Astrocyte (in vitro differentiated cells and primary cell): ENCODE data around the gene SUPT16H. TPM values are rescaled to one million over a fixed set of nuclear protein-coding genes. Genes with fewer than 3 reads are reported as not detected.

ENCODE experiments used
- DNase-seq: peaks from one replicate; pipeline ENCODE4 v3.0.0-alpha.2; 2010; ENCODE audit warnings: low read depth
- FAIRE-seq: peaks from 2 replicates; lab custom pipeline; 2011; peaks lifted over from hg19 to GRCh38; lab: Jason Lieb, UNC
- H2AFZ ChIP-seq: 2 replicates; pipeline ENCODE4 v1.6.0; 2012; ENCODE audit warnings: low read depth, low read length, inconsistent platforms
- H3K27ac ChIP-seq: 2 replicates; pipeline ENCODE4 v1.5.1; 2011; ENCODE audit warnings: low read depth, low read length, inconsistent platforms
- H3K27me3 ChIP-seq: 2 replicates; pipeline ENCODE4 v1.6.0; 2011; ENCODE audit warnings: low read length, inconsistent platforms; ENCODE audit not compliant: insufficient read depth
- H3K36me3 ChIP-seq: 2 replicates; pipeline ENCODE4 v1.5.1; 2011; ENCODE audit warnings: low read length, inconsistent platforms; ENCODE audit not compliant: insufficient read depth
- H3K4me1 ChIP-seq: 2 replicates; pipeline ENCODE4 v1.5.1; 2011; ENCODE audit warnings: low read length, inconsistent platforms; ENCODE audit not compliant: insufficient read depth
- H3K4me2 ChIP-seq: 2 replicates; pipeline ENCODE4 v1.6.0; 2012; ENCODE audit warnings: low read length, inconsistent platforms
- H3K4me3 ChIP-seq: 2 replicates; pipeline ENCODE4 v1.5.1; 2011; ENCODE audit warnings: low read depth, mild to moderate bottlenecking, low read length, inconsistent platforms; ENCODE audit not compliant: insufficient read depth
- H3K79me2 ChIP-seq: 2 replicates; pipeline ENCODE4 v1.6.0; 2012; ENCODE audit warnings: mild to moderate bottlenecking, low read length, inconsistent platforms; ENCODE audit not compliant: insufficient read depth
- H3K9ac ChIP-seq: 2 replicates; pipeline ENCODE4 v1.6.0; 2012; ENCODE audit warnings: mild to moderate bottlenecking, low read length, inconsistent platforms
- H3K9me3 ChIP-seq: 2 replicates; pipeline ENCODE4 v1.5.1; 2012; ENCODE audit warnings: low read depth, mild to moderate bottlenecking, low read length, inconsistent platforms; ENCODE audit not compliant: insufficient read depth
- H4K20me1 ChIP-seq: 2 replicates; pipeline ENCODE4 v1.6.0; 2012; ENCODE audit warnings: low read length, inconsistent platforms; ENCODE audit not compliant: insufficient read depth
- H3K27ac Mint-ChIP-seq: one replicate; pipeline ENCODE4 v1.8.0; 2021; ENCODE audit warnings: mild to moderate bottlenecking, mixed read lengths; ENCODE audit not compliant: unreplicated experiment
- H3K27me3 Mint-ChIP-seq: one replicate; pipeline ENCODE4 v1.8.0; 2021; ENCODE audit warnings: low read depth, mixed read lengths; ENCODE audit not compliant: unreplicated experiment
- H3K36me3 Mint-ChIP-seq: one replicate; pipeline ENCODE4 v1.8.0; 2021; ENCODE audit warnings: low read depth, mixed read lengths; ENCODE audit not compliant: unreplicated experiment
- H3K4me1 Mint-ChIP-seq: one replicate; pipeline ENCODE4 v1.8.0; 2021; ENCODE audit warnings: low read depth, mixed read lengths; ENCODE audit not compliant: unreplicated experiment
- H3K4me3 Mint-ChIP-seq: one replicate; pipeline ENCODE4 v1.8.0; 2021; ENCODE audit warnings: mild to moderate bottlenecking, moderate library complexity, mixed read lengths; ENCODE audit not compliant: unreplicated experiment
- H3K9me3 Mint-ChIP-seq: one replicate; pipeline ENCODE4 v1.8.0; 2021; ENCODE audit warnings: mild to moderate bottlenecking, mixed read lengths; ENCODE audit not compliant: unreplicated experiment
- EZH2 ChIP-seq: IDR thresholded peaks from 2 replicates; pipeline ENCODE4 v1.6.1; 2012; ENCODE audit warnings: mild to moderate bottlenecking, low read length, inconsistent platforms; ENCODE audit not compliant: insufficient read depth
- total RNA-seq: library from RNA; stranded (reverse); gene quantifications from 2 replicates; pipeline ENCODE4 v1.2.1, GENCODE V29; 2021
- TF ChIP-seq, protein P1 (sequence below): IDR thresholded peaks from 2 replicates; pipeline ENCODE4 v1.5.1; 2011; ENCODE audit warnings: low read depth, mild to moderate bottlenecking, inconsistent platforms, low read length, moderate library complexity; ENCODE audit not compliant: insufficient read depth

SUPT16H gene
- total RNA-seq, 1 donor from 2014 or later = 74.3 TPM

DNA sequence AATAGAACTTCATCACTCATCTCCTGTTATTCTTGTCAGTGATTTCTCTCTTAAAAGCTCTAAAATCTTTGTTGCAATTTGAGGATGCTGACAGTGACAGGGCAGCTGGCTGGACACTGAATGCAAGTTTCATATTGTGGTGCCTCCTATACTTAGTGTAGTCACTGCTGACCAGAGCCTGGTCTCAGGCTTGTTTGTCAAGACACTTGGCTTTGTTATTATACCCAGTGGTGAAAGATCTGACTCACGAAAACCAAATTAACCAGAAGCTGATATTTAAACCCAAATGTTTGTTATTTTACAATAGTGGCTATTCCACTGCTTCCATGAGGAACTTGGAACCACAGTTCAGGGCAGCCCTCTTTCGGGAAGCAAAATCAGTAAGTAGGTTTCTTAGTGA, 61.1 kb downstream of the SUPT16H start:
- DNase-seq = no peak
- Histone ChIP-seq H4K20me1 (no peaks in the 10 kb centered on the region), H2AFZ (no peak overlapping the region), H3K9me3 (no peaks in the 10 kb centered on the region), H3K4me3 (no peak overlapping the region), H3K9ac (no peak overlapping the region), H3K36me3 (no peaks in the 10 kb centered on the region), H3K27ac (no peak overlapping the region), H3K4me2 (no peak overlapping the region), H3K79me2 (no peaks in the 10 kb centered on the region), H3K4me1 (no peaks in the 10 kb centered on the region), H3K27me3 (peaks cover 26% of the 10 kb centered on the region)
- TF ChIP-seq, protein P1, sequence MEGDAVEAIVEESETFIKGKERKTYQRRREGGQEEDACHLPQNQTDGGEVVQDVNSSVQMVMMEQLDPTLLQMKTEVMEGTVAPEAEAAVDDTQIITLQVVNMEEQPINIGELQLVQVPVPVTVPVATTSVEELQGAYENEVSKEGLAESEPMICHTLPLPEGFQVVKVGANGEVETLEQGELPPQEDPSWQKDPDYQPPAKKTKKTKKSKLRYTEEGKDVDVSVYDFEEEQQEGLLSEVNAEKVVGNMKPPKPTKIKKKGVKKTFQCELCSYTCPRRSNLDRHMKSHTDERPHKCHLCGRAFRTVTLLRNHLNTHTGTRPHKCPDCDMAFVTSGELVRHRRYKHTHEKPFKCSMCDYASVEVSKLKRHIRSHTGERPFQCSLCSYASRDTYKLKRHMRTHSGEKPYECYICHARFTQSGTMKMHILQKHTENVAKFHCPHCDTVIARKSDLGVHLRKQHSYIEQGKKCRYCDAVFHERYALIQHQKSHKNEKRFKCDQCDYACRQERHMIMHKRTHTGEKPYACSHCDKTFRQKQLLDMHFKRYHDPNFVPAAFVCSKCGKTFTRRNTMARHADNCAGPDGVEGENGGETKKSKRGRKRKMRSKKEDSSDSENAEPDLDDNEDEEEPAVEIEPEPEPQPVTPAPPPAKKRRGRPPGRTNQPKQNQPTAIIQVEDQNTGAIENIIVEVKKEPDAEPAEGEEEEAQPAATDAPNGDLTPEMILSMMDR = no peak
- no peak for TF ChIP-seq EZH2
- no peaks in the 10 kb centered on the region for H3K9me3 Mint-ChIP-seq
- peaks cover 27% of the 10 kb centered on the region for H3K27me3 Mint-ChIP-seq
- H3K27ac Mint-ChIP-seq = no peak overlapping the region
- H3K4me1 Mint-ChIP-seq = no peaks in the 10 kb centered on the region
- FAIRE-seq = no peak
- no peak overlapping the region for H3K4me3 Mint-ChIP-seq
- no peaks in the 10 kb centered on the region for H3K36me3 Mint-ChIP-seq

GRCh38 chr14:21320913-21321312, 62.9 kb downstream of the SUPT16H start:
- Histone ChIP-seq H3K36me3 (no peaks in the 10 kb centered on the region), H3K79me2 (no peaks in the 10 kb centered on the region), H3K4me1 (no peaks in the 10 kb centered on the region), H3K9ac (no peak overlapping the region), H3K4me3 (no peak overlapping the region), H3K4me2 (no peak overlapping the region), H4K20me1 (no peaks in the 10 kb centered on the region), H2AFZ (no peak overlapping the region), H3K27me3 (peaks cover 18% of the 10 kb centered on the region), H3K27ac (no peak overlapping the region), H3K9me3 (no peaks in the 10 kb centered on the region)
- Mint-ChIP-seq H3K36me3 (no peaks in the 10 kb centered on the region), H3K4me1 (no peaks in the 10 kb centered on the region), H3K27ac (no peak overlapping the region), H3K27me3 (peaks cover 33% of the 10 kb centered on the region), H3K9me3 (no peaks in the 10 kb centered on the region), H3K4me3 (no peak overlapping the region)
- no peak for TF ChIP-seq EZH2
- FAIRE-seq (no peak), DNase-seq (no peak)

DNA sequence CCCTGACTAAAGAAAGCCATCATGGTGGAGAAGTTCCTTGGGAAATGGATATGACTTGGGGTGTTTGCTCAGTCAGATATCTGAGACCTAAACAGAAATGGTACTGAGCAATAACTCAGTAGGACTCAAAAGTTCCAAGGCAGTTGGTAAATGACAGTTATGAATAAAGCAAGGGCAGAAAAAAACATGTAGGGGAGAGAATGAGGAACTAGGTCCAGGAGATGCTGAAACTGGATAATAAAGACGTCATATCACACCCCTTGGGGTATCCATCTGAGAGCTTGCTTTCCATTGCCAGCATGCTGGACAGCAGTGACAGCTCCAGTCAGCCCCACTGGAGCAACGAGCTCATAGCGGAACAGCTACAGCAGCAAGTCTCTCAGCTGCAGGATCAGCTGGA, 66.4 kb downstream of the SUPT16H start:
- no peak overlapping the region for H3K9ac ChIP-seq
- no peak for DNase-seq
- no peak overlapping the region for H2AFZ ChIP-seq

More for the DNA sequence above, 66.4 kb downstream of the SUPT16H start:
- Histone ChIP-seq H3K27me3 (peaks cover 12% of the 10 kb centered on the region), H3K79me2 (no peaks in the 10 kb centered on the region), H3K4me3 (no peak overlapping the region), H3K9me3 (no peaks in the 10 kb centered on the region), H3K4me1 (no peaks in the 10 kb centered on the region), H3K36me3 (no peaks in the 10 kb centered on the region), H3K27ac (no peak overlapping the region), H3K4me2 (no peak overlapping the region), H4K20me1 (no peaks in the 10 kb centered on the region)
- H3K27me3 Mint-ChIP-seq = peaks cover 15% of the 10 kb centered on the region
- TF ChIP-seq EZH2 = no peak
- TF ChIP-seq, protein P1 = no peak
- H3K9me3 Mint-ChIP-seq = no peaks in the 10 kb centered on the region
- no peak overlapping the region for H3K27ac Mint-ChIP-seq
- no peak for FAIRE-seq
- no peak overlapping the region for H3K4me3 Mint-ChIP-seq
- H3K36me3 Mint-ChIP-seq = no peaks in the 10 kb centered on the region
- no peaks in the 10 kb centered on the region for H3K4me1 Mint-ChIP-seq
